PC-9 (cell line): Measurements from ENCODE around the gene CLEC11A. TPM values are rescaled to one million over a fixed set of nuclear protein-coding genes. Genes with fewer than 3 reads are reported as not detected.
"Not testable (repeated sequence)": the region's sequence is repeated elsewhere in the genome, so short reads cannot be mapped to it uniquely, and the experiment has no call there.

Source experiments
- BruUV-seq: library from RNA; stranded (reverse); fragments of 400-500 nt; replicated peaks from 2 replicates; lab custom pipeline; 2021; lab: Mats Ljungman, UMichigan
- CTCF ChIA-PET: fragments of 300-600 bp; sonication (Branson Sonifier 250); formaldehyde crosslinking; loops from one replicate; lab custom pipeline; 2022; ENCODE audit warnings: antibody characterized with exemption; lab: Charles Lee
- POLR2A ChIA-PET: fragments of 300-600 bp; sonication (Branson Sonifier 250); formaldehyde crosslinking; loops from one replicate; lab custom pipeline; 2022; ENCODE audit warnings: antibody characterized with exemption; ENCODE audit not compliant: unreplicated experiment; lab: Charles Lee
- DNase-seq, 2 experiments: peaks; one replicate each; pipeline versions ENCODE4 v3.0.0 to v3.0.0-alpha.2; 2015 to 2022; ENCODE audit warnings: mixed read lengths in 1 of 2
- H2AFZ ChIP-seq: fragments of 200-600 bp; sonication (generic); 2 replicates; pipeline ENCODE4 v1.8.1; 2017; ENCODE audit warnings: antibody characterized with exemption
- H3F3A ChIP-seq: fragments of 200-600 bp; sonication (generic); 2 replicates; pipeline ENCODE4 v1.8.1; 2017; ENCODE audit warnings: antibody characterized with exemption, mild to moderate bottlenecking, low read depth; ENCODE audit not compliant: insufficient read depth
- H3K27ac ChIP-seq: fragments of 200-600 bp; sonication (generic); 2 replicates; pipeline ENCODE4 v1.6.1; 2016; ENCODE audit warnings: mixed run types
- H3K27me3 ChIP-seq: fragments of 200-600 bp; sonication (generic); 2 replicates; pipeline ENCODE4 v1.6.1; 2016; ENCODE audit warnings: low read depth, mixed run types; ENCODE audit not compliant: insufficient read depth
- H3K36me3 ChIP-seq: fragments of 200-600 bp; sonication (generic); 2 replicates; pipeline ENCODE4 v1.6.1; 2016; ENCODE audit warnings: low read depth, mixed run types
- H3K4me1 ChIP-seq: fragments of 200-600 bp; sonication (generic); replicated peaks from 2 replicates; pipeline ENCODE4 v1.6.1; 2016; ENCODE audit warnings: mixed run types; ENCODE audit not compliant: insufficient read depth
- H3K4me2 ChIP-seq: fragments of 200-600 bp; sonication (generic); 2 replicates; pipeline ENCODE4 v1.6.1; 2017; ENCODE audit warnings: mixed run types
- H3K4me3 ChIP-seq: fragments of 200-600 bp; sonication (generic); 2 replicates; pipeline ENCODE4 v1.6.1; 2016; ENCODE audit warnings: mixed run types
- H3K79me2 ChIP-seq: fragments of 200-600 bp; sonication (generic); 2 replicates; pipeline ENCODE4 v1.6.1; 2017; ENCODE audit warnings: low read depth, mixed run types
- H3K9me2 ChIP-seq: fragments of 200-600 bp; sonication (generic); 2 replicates; pipeline ENCODE4 v1.8.1; 2017; ENCODE audit warnings: mild to moderate bottlenecking; ENCODE audit not compliant: insufficient read depth
- H3K9me3 ChIP-seq: fragments of 200-600 bp; sonication (generic); 2 replicates; pipeline ENCODE4 v1.8.1; 2016; ENCODE audit warnings: low read depth; ENCODE audit not compliant: insufficient read depth
- H4K20me1 ChIP-seq: fragments of 200-600 bp; sonication (generic); 2 replicates; pipeline ENCODE4 v1.8.1; 2017; ENCODE audit not compliant: insufficient read depth
- intact Hi-C: fragments of 100-400 bp; cut with micrococcal nuclease; formaldehyde crosslinking; loops from one replicate; pipeline ENCODE4 v1.10.0; 2022; ENCODE audit not compliant: unreplicated experiment
- total RNA-seq: library from RNA; stranded (reverse); gene quantifications from 2 replicates; pipeline ENCODE4 v1.2.3, GENCODE V29; 2021
- TF ChIP-seq, protein P1 (sequence below): fragments of 200-600 bp; sonication (generic); conservative IDR thresholded peaks from 2 replicates; pipeline ENCODE4 v1.6.1; 2017; ENCODE audit warnings: mixed run types, antibody characterized with exemption, mild to moderate bottlenecking, moderate library complexity

The CLEC11A gene
- total RNA-seq, 1 experiment from 2014 or later: not detected

GRCh38 chr19:50759076-50759475 lies 35.9 kb downstream of the CLEC11A start:
- H3K4me2 ChIP-seq, H3K4me1 ChIP-seq, H3F3A ChIP-seq, H3K27ac ChIP-seq, H3K4me3 ChIP-seq, H2AFZ ChIP-seq, H3K9me3 ChIP-seq, H3K9me2 ChIP-seq, H4K20me1 ChIP-seq, DNase-seq, POLR2A ChIA-PET, H3K36me3 ChIP-seq, intact Hi-C loops, H3K79me2 ChIP-seq, BruUV-seq: not testable (repeated sequence)
- H3K27me3 ChIP-seq: peaks cover 83% of the 10 kb centered on the region
- CTCF ChIA-PET: interaction anchor here (0.7 kb wide), 1 partner anchor 56 kb away, joined by 4 read pairs; no protein-coding TSS in a partner anchor

GRCh38 chr19:50759886-50760285 lies 36.7 kb downstream of the CLEC11A start:
- H4K20me1 ChIP-seq: no peaks in the 10 kb centered on the region
- intact Hi-C loops: no loop called here
- no peaks in the 10 kb centered on the region for H3K9me2 ChIP-seq
- H3K4me3 ChIP-seq: no peak overlapping the region
- H2AFZ ChIP-seq: no peak overlapping the region
- CTCF ChIA-PET: interaction anchor here (0.6 kb wide), 1 partner anchor 18 kb away, joined by 3 read pairs; no protein-coding TSS in a partner anchor
- DNase-seq: peak in 1 of 2 experiments; percentile 65
- no peak overlapping the region for H3K4me2 ChIP-seq
- TF ChIP-seq, protein P1, sequence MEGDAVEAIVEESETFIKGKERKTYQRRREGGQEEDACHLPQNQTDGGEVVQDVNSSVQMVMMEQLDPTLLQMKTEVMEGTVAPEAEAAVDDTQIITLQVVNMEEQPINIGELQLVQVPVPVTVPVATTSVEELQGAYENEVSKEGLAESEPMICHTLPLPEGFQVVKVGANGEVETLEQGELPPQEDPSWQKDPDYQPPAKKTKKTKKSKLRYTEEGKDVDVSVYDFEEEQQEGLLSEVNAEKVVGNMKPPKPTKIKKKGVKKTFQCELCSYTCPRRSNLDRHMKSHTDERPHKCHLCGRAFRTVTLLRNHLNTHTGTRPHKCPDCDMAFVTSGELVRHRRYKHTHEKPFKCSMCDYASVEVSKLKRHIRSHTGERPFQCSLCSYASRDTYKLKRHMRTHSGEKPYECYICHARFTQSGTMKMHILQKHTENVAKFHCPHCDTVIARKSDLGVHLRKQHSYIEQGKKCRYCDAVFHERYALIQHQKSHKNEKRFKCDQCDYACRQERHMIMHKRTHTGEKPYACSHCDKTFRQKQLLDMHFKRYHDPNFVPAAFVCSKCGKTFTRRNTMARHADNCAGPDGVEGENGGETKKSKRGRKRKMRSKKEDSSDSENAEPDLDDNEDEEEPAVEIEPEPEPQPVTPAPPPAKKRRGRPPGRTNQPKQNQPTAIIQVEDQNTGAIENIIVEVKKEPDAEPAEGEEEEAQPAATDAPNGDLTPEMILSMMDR: no peak
- H3K4me1 ChIP-seq: no peaks in the 10 kb centered on the region
- H3K27me3 ChIP-seq: peaks cover 82% of the 10 kb centered on the region
- H3K9me3 ChIP-seq: no peaks in the 10 kb centered on the region
- H3K36me3 ChIP-seq: no peaks in the 10 kb centered on the region
- H3K79me2 ChIP-seq: no peaks in the 10 kb centered on the region
- H3K27ac ChIP-seq: no peak overlapping the region
- BruUV-seq: no TSS peak
- POLR2A ChIA-PET: no interaction called here
- H3F3A ChIP-seq: peaks cover 4% of the 10 kb centered on the region; the same call in 1 of the 2 replicates

- H3K4me2 ChIP-seq, H4K20me1 ChIP-seq, H3K9me3 ChIP-seq, H3K4me1 ChIP-seq, H3K27ac ChIP-seq, H3K79me2 ChIP-seq, H3K9me2 ChIP-seq, BruUV-seq, DNase-seq, H3F3A ChIP-seq, POLR2A ChIA-PET, H3K4me3 ChIP-seq, H3K36me3 ChIP-seq, intact Hi-C loops, H2AFZ ChIP-seq: not testable (repeated sequence)
- CTCF ChIA-PET: interaction anchor here (0.6 kb wide), 1 partner anchor 19 kb away, joined by 3 read pairs; no protein-coding TSS in a partner anchor
- H3K27me3 ChIP-seq: peaks cover 75% of the 10 kb centered on the region
Measured at GRCh38 chr19:50761501-50761900, 38.3 kb downstream of the CLEC11A start.

DNA sequence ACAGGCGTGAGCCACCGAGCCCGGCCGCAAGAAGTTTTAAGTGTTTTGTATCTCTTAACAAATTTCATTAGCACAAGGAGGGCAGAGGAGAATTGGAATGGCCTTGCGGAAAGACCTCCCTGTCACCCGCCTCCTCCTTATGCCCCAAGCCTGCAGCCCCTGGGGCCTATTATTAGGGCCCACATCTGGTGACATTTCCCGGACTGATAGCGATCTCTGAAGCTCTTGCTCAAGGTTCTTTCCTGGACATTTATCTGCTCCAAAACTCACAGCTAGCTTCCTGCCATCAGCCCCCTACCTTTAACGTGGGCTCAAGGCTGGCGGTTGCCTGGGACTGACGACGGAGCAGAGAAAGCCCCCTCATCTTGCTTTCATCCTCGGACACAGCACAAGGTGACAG lies 40.4 kb downstream of the CLEC11A start:
- H3K27me3 ChIP-seq: peaks cover 58% of the 10 kb centered on the region
- H4K20me1 ChIP-seq: not testable (repeated sequence)

More for the DNA sequence above, 40.4 kb downstream of the CLEC11A start:
- BruUV-seq, H3K36me3 ChIP-seq, H3F3A ChIP-seq, H3K9me2 ChIP-seq, intact Hi-C loops, H2AFZ ChIP-seq, CTCF ChIA-PET, H3K79me2 ChIP-seq, H3K9me3 ChIP-seq, H3K4me3 ChIP-seq, DNase-seq, H3K4me1 ChIP-seq, H3K4me2 ChIP-seq, H3K27ac ChIP-seq: not testable (repeated sequence)
- POLR2A ChIA-PET: interaction anchor here (0.6 kb wide), 1 partner anchor 19 kb away, joined by 6 read pairs; no protein-coding TSS in a partner anchor
